AG10803 (cell line): ENCODE results near the gene VPS45.
"Not testable (repeated sequence)": the region's sequence is repeated elsewhere in the genome, so short reads cannot be mapped to it uniquely, and the experiment has no call there.

Experiments
- DNase-seq: peaks from one replicate; pipeline ENCODE4 v3.0.0; 2010; ENCODE audit warnings: low read depth
- H3K4me3 ChIP-seq: 2 replicates; pipeline ENCODE4 v1.5.1; 2011; ENCODE audit warnings: mild to moderate bottlenecking, low read length, control low read depth
- TF ChIP-seq, protein P1 (sequence below): conservative IDR thresholded peaks from 2 replicates; pipeline ENCODE4 v1.5.1; 2011; ENCODE audit warnings: mild to moderate bottlenecking, low read length, control low read depth, inconsistent platforms

VPS45 gene

DNA sequence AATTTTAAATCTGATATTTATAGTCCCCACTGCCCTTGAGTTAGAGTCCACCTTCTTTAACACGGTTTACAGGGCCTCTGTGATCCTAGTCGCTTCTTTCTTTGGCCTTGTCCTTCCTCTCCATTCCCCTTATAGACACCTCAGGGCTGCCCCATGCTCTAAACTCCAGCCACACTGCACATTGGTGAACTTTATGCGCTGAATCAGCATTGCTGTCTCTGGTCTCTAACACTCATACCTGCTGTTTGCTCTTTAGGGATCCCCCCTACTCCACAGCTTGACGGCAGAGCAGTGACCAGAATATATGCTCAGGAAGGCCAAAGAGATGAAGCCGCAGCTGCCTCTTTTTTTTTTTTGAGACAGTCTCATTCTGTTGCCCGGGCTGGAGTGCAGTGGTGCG lies 112.3 kb downstream of the VPS45 start:
- TF ChIP-seq, protein P1, sequence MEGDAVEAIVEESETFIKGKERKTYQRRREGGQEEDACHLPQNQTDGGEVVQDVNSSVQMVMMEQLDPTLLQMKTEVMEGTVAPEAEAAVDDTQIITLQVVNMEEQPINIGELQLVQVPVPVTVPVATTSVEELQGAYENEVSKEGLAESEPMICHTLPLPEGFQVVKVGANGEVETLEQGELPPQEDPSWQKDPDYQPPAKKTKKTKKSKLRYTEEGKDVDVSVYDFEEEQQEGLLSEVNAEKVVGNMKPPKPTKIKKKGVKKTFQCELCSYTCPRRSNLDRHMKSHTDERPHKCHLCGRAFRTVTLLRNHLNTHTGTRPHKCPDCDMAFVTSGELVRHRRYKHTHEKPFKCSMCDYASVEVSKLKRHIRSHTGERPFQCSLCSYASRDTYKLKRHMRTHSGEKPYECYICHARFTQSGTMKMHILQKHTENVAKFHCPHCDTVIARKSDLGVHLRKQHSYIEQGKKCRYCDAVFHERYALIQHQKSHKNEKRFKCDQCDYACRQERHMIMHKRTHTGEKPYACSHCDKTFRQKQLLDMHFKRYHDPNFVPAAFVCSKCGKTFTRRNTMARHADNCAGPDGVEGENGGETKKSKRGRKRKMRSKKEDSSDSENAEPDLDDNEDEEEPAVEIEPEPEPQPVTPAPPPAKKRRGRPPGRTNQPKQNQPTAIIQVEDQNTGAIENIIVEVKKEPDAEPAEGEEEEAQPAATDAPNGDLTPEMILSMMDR, result no peak
- H3K4me3 ChIP-seq, result no peak overlapping the region
- DNase-seq, result no peak

DNA sequence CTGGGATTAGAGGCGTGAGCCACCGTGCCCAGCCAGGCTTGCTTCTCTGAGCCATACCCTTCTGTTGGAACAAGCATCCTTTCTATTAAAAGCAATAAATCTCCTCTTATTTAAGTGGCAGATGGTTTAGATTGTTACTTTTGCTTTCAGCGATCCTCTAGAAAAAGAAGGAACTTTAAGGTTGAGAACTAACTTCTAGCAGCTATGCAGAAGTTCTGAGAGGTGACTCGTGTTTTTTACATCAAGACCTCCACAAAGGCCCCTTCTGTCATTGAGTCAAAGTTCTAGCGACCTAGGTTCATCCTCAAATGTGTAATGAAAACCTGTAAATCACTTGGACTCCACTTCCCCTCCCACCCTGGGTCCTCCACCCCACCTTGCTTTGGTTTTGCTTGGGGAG lies 112.9 kb downstream of the VPS45 start:
- no peak overlapping the region for H3K4me3 ChIP-seq
- DNase-seq, result no peak

DNA sequence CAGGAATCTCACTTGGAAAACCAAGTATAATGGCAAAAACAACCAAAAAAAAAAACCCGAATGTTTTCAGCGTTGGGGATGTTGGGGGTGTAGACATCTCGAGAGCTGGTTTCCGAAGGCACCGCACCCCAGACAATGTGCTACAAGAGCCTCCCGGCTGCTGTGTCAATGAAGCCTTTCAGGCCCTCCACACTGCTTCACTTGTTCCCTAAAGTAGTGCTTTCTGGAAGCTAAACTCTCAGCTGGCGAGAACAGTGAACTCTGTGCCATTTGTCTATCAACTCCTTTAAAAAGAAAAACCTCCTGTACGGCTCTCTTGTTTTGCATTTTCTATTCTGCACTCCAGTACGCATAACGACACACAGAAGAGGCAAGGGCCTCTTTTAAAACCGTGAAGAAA lies 114.7 kb downstream of the VPS45 start:
- TF ChIP-seq, protein P1, result no peak
- no peak overlapping the region for H3K4me3 ChIP-seq
- DNase-seq, result no peak

More for the DNA sequence above, 112.9 kb downstream of the VPS45 start:
- TF ChIP-seq, protein P1, result no peak

- H3K4me3 ChIP-seq, result no peak overlapping the region
- TF ChIP-seq, protein P1, result no peak
- no peak for DNase-seq
Observed at GRCh38 chr1:150183061-150183460, 115.5 kb downstream of the VPS45 start.

- H3K4me3 ChIP-seq, result no peak overlapping the region
- no peak for DNase-seq
- TF ChIP-seq, protein P1, result no peak
Observed at GRCh38 chr1:150185481-150185880, 117.9 kb downstream of the VPS45 start.

DNA sequence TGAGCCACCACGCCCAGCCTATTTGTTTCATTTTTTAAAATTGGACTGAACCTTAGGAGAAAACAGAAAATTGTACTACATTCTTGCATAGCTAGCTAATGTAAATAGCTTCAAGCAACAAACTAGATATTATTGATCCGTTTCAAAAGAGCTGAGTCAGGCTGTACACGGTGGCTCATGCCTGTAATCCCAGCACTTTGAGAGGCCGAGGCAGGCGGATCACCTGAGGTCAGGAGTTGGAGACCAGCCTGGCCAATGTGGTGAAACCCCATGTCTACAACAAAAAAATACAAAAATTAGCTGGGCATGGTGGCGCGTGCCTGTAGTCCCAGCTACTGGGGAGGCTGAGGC lies 118.8 kb downstream of the VPS45 start:
- not testable (repeated sequence) for H3K4me3 ChIP-seq, DNase-seq

GRCh38 chr1:150186789-150187559 lies 119.4 kb downstream of the VPS45 start:
- TF ChIP-seq, protein P1, result peak; percentile 35
- H3K4me3 ChIP-seq, result peak overlapping the region; percentile 44
- DNase-seq, result peak; percentile 68
